ENCODE results near the gene EGFL6.

- TF ChIP-seq ZNF263 (CRISPR knock-in tag; IDR thresholded peaks at IDR 0.05; ENCODE audit: low read depth): no peak
- TF ChIP-seq ERG (CRISPR knock-in tag; IDR thresholded peaks at IDR 0.05): no peak
Observed at GRCh38 chrX:13620207-13620606, 50.8 kb downstream of the EGFL6 start.
